Loucy (cell line): ENCODE measurements around the gene MVD.

Source experiments
- H2AFZ ChIP-seq: fragments of 200-600 bp; sonication (generic); 2 replicates; pipeline ENCODE4 v1.6.0; 2016; ENCODE audit warnings: antibody characterized with exemption, mild to moderate bottlenecking, low read length, moderate library complexity
- H3F3A ChIP-seq: fragments of 200-600 bp; 2 replicates; pipeline ENCODE4 v1.6.0; 2016; ENCODE audit warnings: antibody characterized with exemption, low read depth, mild to moderate bottlenecking
- H3K27me3 ChIP-seq: fragments of 200-600 bp; sonication (generic); 2 replicates; pipeline ENCODE4 v1.6.1; 2014; ENCODE audit warnings: low read length, mild to moderate bottlenecking; ENCODE audit not compliant: insufficient read depth, poor library complexity, severe bottlenecking
- H3K36me3 ChIP-seq: fragments of 200-600 bp; sonication (generic); 2 replicates; pipeline ENCODE4 v1.6.1; 2016; ENCODE audit warnings: low read length; ENCODE audit not compliant: insufficient read depth
- H3K4me1 ChIP-seq: fragments of 200-600 bp; sonication (generic); 2 replicates; pipeline ENCODE4 v1.5.1; 2014; ENCODE audit warnings: low read length, mild to moderate bottlenecking; ENCODE audit not compliant: insufficient read depth, poor library complexity, severe bottlenecking
- H3K4me2 ChIP-seq: fragments of 200-600 bp; sonication (generic); 2 replicates; pipeline ENCODE4 v1.6.0; 2014; ENCODE audit warnings: antibody characterized with exemption, low read length, low read depth, mild to moderate bottlenecking; ENCODE audit not compliant: poor library complexity, severe bottlenecking
- H3K4me3 ChIP-seq: fragments of 200-600 bp; sonication (generic); 2 replicates; pipeline ENCODE4 v1.5.1; 2014; ENCODE audit warnings: low read length, mild to moderate bottlenecking, mixed read lengths; ENCODE audit not compliant: poor library complexity, severe bottlenecking
- H3K79me2 ChIP-seq: fragments of 200-600 bp; sonication (generic); 2 replicates; pipeline ENCODE4 v1.6.1; 2014; ENCODE audit warnings: low read length; ENCODE audit not compliant: insufficient read depth
- H3K9ac ChIP-seq: fragments of 200-600 bp; sonication (generic); 2 replicates; pipeline ENCODE4 v1.6.0; 2014; ENCODE audit warnings: mild to moderate bottlenecking, low read depth, low read length, moderate library complexity; ENCODE audit not compliant: poor library complexity, severe bottlenecking
- H3K9me2 ChIP-seq: fragments of 200-600 bp; sonication (generic); replicated peaks from 2 replicates; pipeline ENCODE4 v1.6.1; 2016; ENCODE audit warnings: low read depth, low read length, mixed read lengths
- H3K9me3 ChIP-seq: fragments of 200-600 bp; sonication (generic); 2 replicates; pipeline ENCODE4 v1.6.1; 2014; ENCODE audit warnings: mild to moderate bottlenecking, antibody characterized with exemption, low read length, low read depth; ENCODE audit not compliant: insufficient read depth
- H4K20me1 ChIP-seq: fragments of 200-600 bp; sonication (generic); 2 replicates; pipeline ENCODE4 v1.6.0; 2014; ENCODE audit warnings: antibody characterized with exemption, low read length, mild to moderate bottlenecking; ENCODE audit not compliant: insufficient read depth, poor library complexity, severe bottlenecking
- CTCF ChIP-seq: fragments of 200-600 bp; sonication (generic); conservative IDR thresholded peaks from 2 replicates; pipeline ENCODE4 v1.5.1; 2014; ENCODE audit warnings: mild to moderate bottlenecking, antibody characterized with exemption, low read length
- EZH2phosphoT487 ChIP-seq: fragments of 200-600 bp; IDR thresholded peaks from 2 replicates; pipeline ENCODE4 v1.6.1; 2018; ENCODE audit warnings: antibody characterized with exemption, mild to moderate bottlenecking, moderate library complexity, borderline replicate concordance

The MVD gene

GRCh38 chr16:88702371-88703210 lies 39.7 kb upstream of the MVD start:
- Histone ChIP-seq H4K20me1 (peaks cover 4% of the 10 kb centered on the region), H3K27me3 (no peaks in the 10 kb centered on the region), H3K4me1 (peaks cover 34% of the 10 kb centered on the region), H3K79me2 (peaks cover 46% of the 10 kb centered on the region), H3K9me3 (no peaks in the 10 kb centered on the region), H3K4me2 (peak overlapping the region; percentile 97), H3K9ac (peak overlapping the region; percentile 92), H3K9me2 (no peaks in the 10 kb centered on the region), H2AFZ (no peak overlapping the region), H3K36me3 (no peaks in the 10 kb centered on the region), H3K4me3 (peak overlapping the region; percentile 76), H3F3A (no peaks in the 10 kb centered on the region)
- no peak for TF ChIP-seq CTCF
- no peak for TF ChIP-seq EZH2phosphoT487

- TF ChIP-seq EZH2phosphoT487 (no peak), CTCF (no peak)
- Histone ChIP-seq H2AFZ (no peak overlapping the region), H3K4me2 (peak overlapping the region; percentile 97), H3F3A (no peaks in the 10 kb centered on the region), H3K4me1 (peaks cover 34% of the 10 kb centered on the region), H3K9ac (peak overlapping the region; percentile 92), H4K20me1 (peaks cover 4% of the 10 kb centered on the region), H3K27me3 (no peaks in the 10 kb centered on the region), H3K79me2 (peaks cover 46% of the 10 kb centered on the region), H3K9me2 (no peaks in the 10 kb centered on the region), H3K36me3 (no peaks in the 10 kb centered on the region), H3K9me3 (no peaks in the 10 kb centered on the region), H3K4me3 (peak overlapping the region; percentile 76)
Measured at GRCh38 chr16:88701581-88702370, 38.9 kb upstream of the MVD start.

DNA sequence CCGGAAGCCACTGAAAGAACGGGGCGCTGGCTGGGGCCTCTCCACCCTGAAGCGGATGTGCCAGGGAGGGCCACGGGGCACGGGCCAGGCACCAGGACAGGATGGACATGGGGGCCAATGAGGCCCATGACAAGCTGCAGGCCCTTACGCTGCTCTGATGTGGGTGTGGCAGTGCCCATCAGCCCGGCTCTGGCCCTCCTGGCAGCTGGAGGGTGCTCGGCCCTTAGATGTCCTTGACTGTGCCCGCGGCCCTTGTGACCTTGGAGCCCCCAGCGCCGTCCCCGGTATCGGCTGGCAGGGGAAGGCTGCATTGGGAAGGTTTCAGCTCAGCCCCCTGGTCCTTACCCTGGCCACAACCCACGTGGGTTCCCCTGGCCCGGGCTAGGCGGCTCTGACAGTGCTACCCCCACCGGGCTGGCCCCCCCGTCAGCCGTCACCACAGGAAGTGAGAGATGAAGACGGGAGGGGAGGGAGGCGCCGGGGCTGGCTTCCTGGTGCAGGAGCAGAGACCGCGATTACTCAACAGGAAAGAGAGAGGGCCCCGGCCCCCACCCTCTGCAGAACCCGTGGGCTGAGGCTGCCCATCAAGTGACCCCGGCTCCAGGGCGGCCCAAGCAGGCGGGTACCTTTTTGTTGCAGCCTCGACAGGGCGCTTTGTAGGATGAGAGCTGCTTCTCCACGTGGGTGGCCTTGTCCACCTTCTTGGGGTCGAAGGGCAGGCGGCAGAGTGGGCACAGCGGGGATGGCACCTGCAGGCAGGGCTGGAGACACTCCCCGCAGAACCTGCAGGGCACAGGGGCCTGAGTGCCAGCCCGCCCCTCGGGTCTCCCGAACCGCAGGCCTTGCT lies 38.0 kb upstream of the MVD start:
- Histone ChIP-seq H3K4me1 (peaks cover 34% of the 10 kb centered on the region), H3K9me3 (no peaks in the 10 kb centered on the region), H4K20me1 (peaks cover 4% of the 10 kb centered on the region), H2AFZ (no peak overlapping the region), H3K79me2 (peaks cover 46% of the 10 kb centered on the region), H3K4me2 (peak overlapping the region; percentile 97), H3K27me3 (no peaks in the 10 kb centered on the region), H3K9ac (peak overlapping the region; percentile 92), H3K9me2 (no peaks in the 10 kb centered on the region), H3K4me3 (peak overlapping the region; percentile 76), H3F3A (no peaks in the 10 kb centered on the region), H3K36me3 (no peaks in the 10 kb centered on the region)
- TF ChIP-seq EZH2phosphoT487, result no peak
- no peak for TF ChIP-seq CTCF
